Upper lobe of left lung (tissue), 6 donors: Measurements from ENCODE around the gene PRKAR1B. TPM values are rescaled to one million over a fixed set of nuclear protein-coding genes. Genes with fewer than 3 reads are reported as not detected.
"Not testable (repeated sequence)": the region's sequence is repeated elsewhere in the genome, so short reads cannot be mapped to it uniquely, and the experiment has no call there.

Experiments
- ATAC-seq, 2 donors: fragments of 200-7000 bp; cut with Tn5 transposase; one replicate each; pipeline ENCODE4 v1.9.1; 2022; ENCODE audit warnings: mild to moderate bottlenecking in 2 of 2, moderate library complexity in 2 of 2; ENCODE audit not compliant: low FRiP score in 2 of 2
- DNase-seq, 2 donors: peaks; one replicate each; pipeline ENCODE4 v3.0.0-alpha.2; 2019 to 2020
- H3K27ac ChIP-seq, 4 donors: fragments of 200-600 bp; sonication (generic); one replicate each; pipeline ENCODE4 v1.5.1; 2016 to 2019
- H3K27me3 ChIP-seq, 4 donors: fragments of 200-600 bp; sonication (generic); one replicate each; pipeline ENCODE4 v1.5.1; 2017 to 2019
- H3K36me3 ChIP-seq, 4 donors: fragments of 200-600 bp; sonication (generic); one replicate each; pipeline ENCODE4 v1.5.1; 2016 to 2019
- H3K4me1 ChIP-seq, 4 donors: fragments of 200-600 bp; sonication (generic); one replicate each; pipeline ENCODE4 v1.5.1; 2018 to 2019
- H3K4me3 ChIP-seq, 4 donors: fragments of 200-600 bp; sonication (generic); one replicate each; pipeline ENCODE4 v1.5.1; 2017 to 2019; ENCODE audit warnings: mild to moderate bottlenecking in 2 of 4, moderate library complexity in 1 of 4
- H3K9me3 ChIP-seq, 4 donors: fragments of 200-600 bp; sonication (generic); one replicate each; pipeline ENCODE4 v1.5.1; 2018 to 2019
- EP300 ChIP-seq, 4 donors: sonication (generic); formaldehyde crosslinking; IDR thresholded peaks; one replicate each; pipeline ENCODE4 v1.5.1; 2017; ENCODE audit warnings: antibody characterized with exemption in 4 of 4, control low read depth in 2 of 4
- POLR2A ChIP-seq, 4 donors: fragments of 450-650 bp; IDR thresholded peaks; one replicate each; pipeline ENCODE4 v1.5.1; 2016 to 2017; ENCODE audit warnings: antibody characterized with exemption in 4 of 4, mild to moderate bottlenecking in 2 of 4
- POLR2AphosphoS5 ChIP-seq, 2 donors: sonication (generic); formaldehyde crosslinking; IDR thresholded peaks; one replicate each; pipeline ENCODE4 v1.5.1; 2017; ENCODE audit warnings: antibody characterized with exemption in 2 of 2
- WGBS, 2 donors: methylation state at CpG; one replicate each; pipeline ENCODE4 v1.1.5; 2017 to 2018; 5-methylcytosine and 5-hydroxymethylcytosine counted together
- total RNA-seq, 6 donors: library from RNA; depleted of rRNA in 4 of 6; stranded (reverse); fragments of >200 nt in 4 of 6; gene quantifications; one replicate each; pipeline versions ENCODE4 v1.1.0 to v1.2.1, GENCODE V29; 2016 to 2021
- TF ChIP-seq, protein P1 (sequence below), 6 experiments: fragments of 450-650 bp in 4 of 6; fragments of 200-600 bp in 2 of 6; sonication (generic) in 2 of 6; IDR thresholded peaks; one replicate each; pipeline ENCODE4 v1.5.1; 2016 to 2019; ENCODE audit warnings: antibody characterized with exemption in 6 of 6
- donor health status: DM: no; HTN: no; CAD: no; lungs with moderate emphysema.
- donor health status: DM: no; HTN: yes; CAD: no; lungs with severe emphysema.

PRKAR1B gene
- total RNA-seq, 6 donors from 2014 or later = 10.3 to 24.4 (median 20.9) TPM

- no peaks in the 10 kb centered on the region for H3K27me3 ChIP-seq
- no peak overlapping the region for H3K27ac ChIP-seq
- no peak for DNase-seq
- WGBS, 2 donors = 95 to 96% methylated on average over 25 of the region's 25 CpGs
- H3K4me3 ChIP-seq = no peak overlapping the region
- TF ChIP-seq POLR2AphosphoS5 (IDR thresholded peaks at IDR 0.05) (no peak), EP300 (IDR thresholded peaks at IDR 0.05) (no peak), POLR2A (IDR thresholded peaks at IDR 0.05) (no peak)
- TF ChIP-seq, protein P1, sequence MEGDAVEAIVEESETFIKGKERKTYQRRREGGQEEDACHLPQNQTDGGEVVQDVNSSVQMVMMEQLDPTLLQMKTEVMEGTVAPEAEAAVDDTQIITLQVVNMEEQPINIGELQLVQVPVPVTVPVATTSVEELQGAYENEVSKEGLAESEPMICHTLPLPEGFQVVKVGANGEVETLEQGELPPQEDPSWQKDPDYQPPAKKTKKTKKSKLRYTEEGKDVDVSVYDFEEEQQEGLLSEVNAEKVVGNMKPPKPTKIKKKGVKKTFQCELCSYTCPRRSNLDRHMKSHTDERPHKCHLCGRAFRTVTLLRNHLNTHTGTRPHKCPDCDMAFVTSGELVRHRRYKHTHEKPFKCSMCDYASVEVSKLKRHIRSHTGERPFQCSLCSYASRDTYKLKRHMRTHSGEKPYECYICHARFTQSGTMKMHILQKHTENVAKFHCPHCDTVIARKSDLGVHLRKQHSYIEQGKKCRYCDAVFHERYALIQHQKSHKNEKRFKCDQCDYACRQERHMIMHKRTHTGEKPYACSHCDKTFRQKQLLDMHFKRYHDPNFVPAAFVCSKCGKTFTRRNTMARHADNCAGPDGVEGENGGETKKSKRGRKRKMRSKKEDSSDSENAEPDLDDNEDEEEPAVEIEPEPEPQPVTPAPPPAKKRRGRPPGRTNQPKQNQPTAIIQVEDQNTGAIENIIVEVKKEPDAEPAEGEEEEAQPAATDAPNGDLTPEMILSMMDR (IDR thresholded peaks at IDR 0.05) = no peak
- H3K36me3 ChIP-seq = no peaks in the 10 kb centered on the region
- H3K4me1 ChIP-seq = no peaks in the 10 kb centered on the region
- no peaks in the 10 kb centered on the region for H3K9me3 ChIP-seq
- no peak for ATAC-seq
These were observed 67.7 kb downstream of the PRKAR1B start for GRCh38 chr7:659306-659847.

DNA sequence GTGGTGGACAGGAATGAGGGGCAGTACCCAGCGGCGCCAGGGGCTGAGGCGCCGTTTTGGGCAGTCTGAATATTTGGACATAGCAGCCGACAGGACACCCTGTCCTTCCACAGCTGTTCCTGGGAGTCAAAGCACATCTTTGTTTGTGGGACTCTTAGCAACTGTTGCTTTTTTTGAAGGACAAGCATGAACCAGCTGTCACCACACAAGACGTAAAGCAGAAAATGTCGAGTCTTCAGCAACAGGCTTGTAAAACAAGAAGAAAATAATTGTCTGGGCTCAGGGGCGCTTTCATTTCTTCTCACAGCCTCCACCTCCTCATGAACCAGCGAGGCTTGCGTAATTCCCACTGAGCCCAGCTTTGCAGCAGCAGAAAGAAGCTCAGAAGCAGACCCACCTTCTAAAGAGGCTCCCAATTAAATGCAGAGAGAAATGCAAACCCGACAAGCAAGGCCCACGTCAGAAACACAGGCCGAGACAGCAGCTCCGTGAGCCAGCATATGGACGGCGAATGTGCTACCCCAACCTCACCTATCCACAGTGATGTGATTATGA is 69.4 kb downstream of the PRKAR1B start:
- Histone ChIP-seq H3K27ac (peak overlapping the region in 1 of 4 donors; percentile 32), H3K27me3 (no peaks in the 10 kb centered on the region), H3K4me3 (no peak overlapping the region), H3K36me3 (no peaks in the 10 kb centered on the region), H3K9me3 (no peaks in the 10 kb centered on the region), H3K4me1 (no peaks in the 10 kb centered on the region)
- peak in 2 of 4 donors; percentile 38 to 79 for TF ChIP-seq EP300 (IDR thresholded peaks at IDR 0.05)
- no peak for TF ChIP-seq POLR2AphosphoS5 (IDR thresholded peaks at IDR 0.05)
- TF ChIP-seq POLR2A (IDR thresholded peaks at IDR 0.05) = no peak
- WGBS, 2 donors = 76 to 77% methylated on average over 16 of the region's 16 CpGs
- ATAC-seq (no peak), DNase-seq (no peak)

DNA sequence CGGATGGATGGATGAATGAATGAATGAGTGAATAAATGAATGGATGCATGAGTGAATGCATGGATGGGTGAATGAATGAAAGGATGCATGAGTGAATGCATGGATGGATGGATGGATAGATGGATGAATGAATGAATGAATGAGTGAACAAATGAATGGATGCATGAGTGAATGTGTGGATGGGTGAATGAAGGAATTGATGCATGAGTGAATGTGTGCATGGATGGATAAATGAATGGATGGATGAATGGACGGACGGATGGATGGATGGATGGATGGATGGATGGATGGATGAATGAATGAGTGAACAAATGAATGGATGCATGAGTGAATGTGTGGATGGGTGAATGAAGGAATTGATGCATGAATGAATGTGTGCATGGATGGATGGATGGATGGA is 70.1 kb downstream of the PRKAR1B start:
- not testable (repeated sequence) for DNase-seq, H3K27me3 ChIP-seq, H3K27ac ChIP-seq, H3K36me3 ChIP-seq, H3K4me3 ChIP-seq, H3K4me1 ChIP-seq, H3K9me3 ChIP-seq, ATAC-seq
- WGBS, 2 donors = 72 to 89% methylated on average over 3 of the region's 3 CpGs

- no peak for DNase-seq
- Histone ChIP-seq H3K27me3 (no peaks in the 10 kb centered on the region), H3K9me3 (peaks cover 0 to 4% (median 0%) of the 10 kb centered on the region in 4 donors), H3K27ac (no peak overlapping the region), H3K4me3 (no peak overlapping the region), H3K4me1 (no peaks in the 10 kb centered on the region), H3K36me3 (no peaks in the 10 kb centered on the region)
- TF ChIP-seq POLR2AphosphoS5 (IDR thresholded peaks at IDR 0.05) (no peak), EP300 (IDR thresholded peaks at IDR 0.05) (no peak), POLR2A (IDR thresholded peaks at IDR 0.05) (no peak)
- TF ChIP-seq, protein P1 (IDR thresholded peaks at IDR 0.05) = no peak
- no peak for ATAC-seq
- 95 to 99% methylated on average over 3 to 4 of the region's 4 CpGs for WGBS, 2 donors
These were observed 71.3 kb downstream of the PRKAR1B start for GRCh38 chr7:655758-656157.

GRCh38 chr7:653829-654764 is 73.0 kb downstream of the PRKAR1B start:
- WGBS, 2 donors = 94 to 97% methylated on average over 4 of the region's 4 CpGs

More at GRCh38 chr7:653829-654764, 73.0 kb downstream of the PRKAR1B start:
- DNase-seq = no peak
- Histone ChIP-seq H3K36me3 (no peaks in the 10 kb centered on the region), H3K9me3 (peaks cover 0 to 4% (median 0%) of the 10 kb centered on the region in 4 donors), H3K4me1 (no peaks in the 10 kb centered on the region), H3K4me3 (no peak overlapping the region), H3K27ac (no peak overlapping the region), H3K27me3 (no peaks in the 10 kb centered on the region)
- TF ChIP-seq, protein P1 (IDR thresholded peaks at IDR 0.05) = no peak
- TF ChIP-seq POLR2AphosphoS5 (IDR thresholded peaks at IDR 0.05) (no peak), EP300 (IDR thresholded peaks at IDR 0.05) (no peak), POLR2A (IDR thresholded peaks at IDR 0.05) (no peak)
- ATAC-seq = no peak
